Keratinocyte (primary cell): Measurements from ENCODE around the gene DPP7.

Experiments used
- CTCF ChIP-seq, 3 experiments: IDR thresholded peaks in 1 of 3; conservative IDR thresholded peaks in 1 of 3; optimal IDR thresholded peaks in 1 of 3; 2 replicates in 2 of 3; 3 replicates in 1 of 3; pipeline versions ENCODE3 to v1.5.1; 2011; ENCODE audit warnings: low read length in 3 of 3, mild to moderate bottlenecking in 3 of 3, moderate library complexity in 2 of 3, control low read depth in 1 of 3, inconsistent platforms in 1 of 3; ENCODE audit not compliant: insufficient read depth in 2 of 3; ENCODE audit errors: extremely low read depth in 1 of 3
- EZH2 ChIP-seq: IDR thresholded peaks from one replicate; pipeline ENCODE4 v1.6.1; 2012; ENCODE audit warnings: inconsistent platforms, mild to moderate bottlenecking, low read length, moderate library complexity

- TF ChIP-seq CTCF (optimal IDR thresholded peaks at IDR 0.05 in 1 of 3, IDR thresholded peaks at IDR 0.05 in 1 of 3, conservative IDR thresholded peaks at IDR 0.05 in 1 of 3; ENCODE audit: extremely low read depth in 1 of 3, insufficient read depth in 2 of 3, low read length in 3 of 3) (no peak), EZH2 (peak; percentile 44)
Observed at GRCh38 chr9:137077758-137078693, 36.5 kb downstream of the DPP7 start.
